HG03342 (cell line): ENCODE data around the gene KCNK5.

Experiments used
- ATAC-seq: cut with Tn5 transposase; IDR thresholded peaks from one replicate; pipeline ENCODE4 v1.9.1; 2021; ENCODE audit warnings: mild to moderate bottlenecking, moderate library complexity; ENCODE audit not compliant: unreplicated experiment

The KCNK5 gene

DNA sequence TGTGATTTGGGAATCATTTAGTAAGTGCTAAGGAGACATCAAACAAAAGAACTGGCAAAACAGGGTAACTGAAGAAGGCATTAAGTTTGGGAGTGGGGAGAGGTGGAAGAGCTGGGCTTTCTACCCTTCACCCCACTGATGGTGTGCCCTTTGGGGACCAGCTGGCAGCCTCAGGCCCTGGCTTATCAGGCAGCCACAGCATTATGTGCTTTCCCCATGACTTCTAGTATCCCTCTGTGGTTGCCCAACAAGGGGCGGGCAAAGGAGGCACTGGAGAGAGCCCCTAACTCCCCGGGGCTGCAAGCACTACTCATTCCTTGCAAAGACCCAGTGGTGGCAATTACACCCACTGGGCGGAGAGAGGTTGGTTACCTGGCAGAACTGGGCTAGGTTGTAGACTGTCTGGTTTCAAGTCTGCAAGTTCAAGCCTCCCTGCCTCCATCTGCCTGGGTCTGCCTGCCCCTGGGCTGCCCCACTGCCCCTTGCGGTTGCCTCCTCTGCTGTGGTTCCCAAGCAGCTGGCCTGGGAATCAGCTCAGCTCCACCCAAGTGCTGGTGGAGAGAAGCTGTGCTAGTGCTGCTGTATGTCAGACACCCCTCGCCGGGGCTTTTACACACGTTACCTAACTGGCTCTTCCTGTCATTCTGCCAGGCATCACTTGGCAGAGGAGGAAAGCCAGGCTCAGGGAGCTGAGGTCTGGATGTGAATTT is 29.9 kb downstream of the KCNK5 start:
- no peak for ATAC-seq

DNA sequence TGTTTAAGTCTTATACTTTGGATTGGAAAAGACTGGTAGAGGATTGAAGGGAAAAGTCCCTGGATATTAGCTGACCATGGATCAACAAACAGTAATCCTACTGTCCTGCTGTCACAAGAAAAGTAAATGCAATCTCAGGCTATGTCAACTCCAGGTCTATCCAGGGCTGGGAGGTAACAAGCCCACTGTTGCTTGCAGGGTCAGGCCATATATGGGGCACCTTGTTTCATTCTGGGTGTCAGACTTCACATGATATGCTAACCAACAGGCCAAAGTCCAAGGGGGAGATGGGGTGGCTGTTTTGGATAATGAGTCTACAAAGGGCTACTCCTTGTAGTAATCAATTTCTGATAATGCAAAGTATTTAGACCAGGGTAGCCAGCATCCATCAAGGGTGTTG is 30.7 kb downstream of the KCNK5 start:
- ATAC-seq, result no peak

DNA sequence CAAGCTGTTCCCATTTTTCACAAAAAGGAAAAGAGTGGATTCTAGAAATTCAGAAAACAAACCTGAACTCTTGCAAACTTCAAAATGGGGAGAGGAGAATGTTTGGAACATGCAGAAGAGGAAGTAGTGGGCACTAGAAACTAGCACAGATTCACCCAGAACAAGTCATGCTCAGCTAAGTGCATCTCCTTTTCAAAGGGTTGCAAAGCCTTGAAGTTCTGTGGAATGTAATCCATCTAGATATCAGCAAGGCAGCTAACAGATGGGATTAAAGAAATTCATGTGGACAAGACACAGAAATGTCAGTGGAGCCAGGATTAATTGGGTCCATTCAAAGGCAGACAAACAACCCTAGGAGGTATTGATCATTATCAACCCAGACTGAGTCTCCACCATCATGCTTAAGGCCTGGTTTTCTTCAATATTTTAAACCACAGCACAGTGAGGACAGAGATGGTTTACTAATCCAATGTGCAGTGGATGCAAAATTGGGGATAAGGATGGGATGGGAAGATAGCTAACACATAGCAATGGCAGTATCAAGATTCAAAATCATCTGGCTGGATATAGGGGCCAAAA is 31.3 kb downstream of the KCNK5 start:
- ATAC-seq, result no peak

DNA sequence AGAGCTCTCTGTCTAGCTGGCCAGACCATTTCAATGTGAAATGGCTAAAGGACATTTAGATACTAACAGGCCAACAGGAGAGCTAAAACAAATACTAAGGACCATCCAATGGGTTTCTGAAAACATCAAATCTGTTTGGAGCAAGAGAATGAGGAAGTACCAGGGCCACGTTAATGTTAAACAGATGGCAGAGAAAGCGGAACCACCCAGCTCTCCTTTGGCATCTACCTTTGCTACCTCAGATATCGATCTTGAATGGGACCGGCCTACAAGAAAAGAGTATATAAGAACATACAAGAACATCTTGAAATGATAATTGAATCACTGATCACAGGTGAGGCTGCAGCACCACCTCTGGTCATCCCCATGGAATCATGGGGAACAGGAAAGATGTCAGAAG is 31.8 kb downstream of the KCNK5 start:
- no peak for ATAC-seq

DNA sequence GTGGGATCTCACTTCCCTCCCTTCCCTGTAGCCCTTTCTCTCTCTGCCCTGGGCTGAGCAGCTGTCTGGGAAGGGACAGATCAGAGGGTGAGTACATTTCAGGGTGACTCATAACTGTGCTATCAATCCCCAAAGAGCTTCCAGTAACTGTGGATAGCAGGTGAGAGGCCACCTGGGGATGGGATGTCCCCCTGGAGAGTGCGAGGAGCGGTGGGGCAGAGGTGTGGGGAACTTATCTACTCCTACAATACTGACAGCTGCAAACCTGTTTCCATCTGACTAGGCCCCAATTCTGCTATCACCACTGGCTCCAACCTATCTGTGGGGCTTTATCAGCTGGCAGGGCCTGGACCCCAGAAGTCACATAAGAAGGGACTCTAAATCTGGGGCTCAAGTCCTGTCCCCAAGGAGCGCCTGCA is 32.6 kb downstream of the KCNK5 start:
- no peak for ATAC-seq

DNA sequence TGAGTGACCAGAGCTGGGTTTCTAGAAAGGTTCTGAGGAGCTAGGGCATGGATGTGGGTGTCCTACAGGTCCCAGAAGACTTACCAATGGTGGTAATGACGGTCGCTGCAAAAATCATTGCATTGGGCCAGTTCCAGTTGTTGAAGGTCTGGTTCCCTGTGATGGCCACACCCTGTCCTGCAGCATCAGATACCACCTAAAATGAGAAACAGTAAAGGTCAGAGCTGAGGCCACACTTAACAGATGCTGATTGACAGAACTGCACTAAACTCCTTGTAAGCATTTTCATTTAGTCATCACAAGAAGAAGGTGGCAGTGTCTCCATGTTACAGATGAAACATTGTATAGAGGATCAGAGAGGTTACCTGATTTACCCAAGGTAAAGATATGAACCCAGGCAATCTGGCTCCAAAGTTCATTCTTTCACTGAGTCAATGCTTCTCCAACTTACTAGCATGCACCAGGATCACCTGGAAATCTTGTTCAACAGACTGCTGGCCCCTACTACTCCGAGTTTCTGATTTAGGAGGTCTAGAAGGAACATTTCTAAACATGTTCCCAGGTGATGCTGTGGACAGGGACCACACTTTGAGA is 33.4 kb downstream of the KCNK5 start:
- ATAC-seq, result no peak

DNA sequence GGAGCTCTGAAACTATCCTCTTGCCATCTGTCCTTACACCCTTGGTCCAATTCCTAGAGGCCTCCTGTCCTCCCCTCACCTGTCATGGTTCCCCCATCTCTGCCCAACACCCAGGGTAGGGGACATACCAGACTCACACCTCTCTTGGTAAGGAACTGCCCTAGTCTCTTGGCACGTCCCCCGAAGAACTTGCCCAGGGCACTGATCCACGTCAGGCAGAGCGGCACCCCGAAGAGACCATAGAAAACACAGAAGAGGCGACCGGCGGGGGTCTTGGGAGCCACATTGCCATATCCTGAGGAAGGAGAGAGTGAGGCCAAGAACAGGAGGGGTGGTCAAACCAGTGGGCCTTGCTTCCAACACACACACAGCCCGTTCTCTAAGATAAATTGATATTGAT is 34.8 kb downstream of the KCNK5 start:
- ATAC-seq, result no peak

DNA sequence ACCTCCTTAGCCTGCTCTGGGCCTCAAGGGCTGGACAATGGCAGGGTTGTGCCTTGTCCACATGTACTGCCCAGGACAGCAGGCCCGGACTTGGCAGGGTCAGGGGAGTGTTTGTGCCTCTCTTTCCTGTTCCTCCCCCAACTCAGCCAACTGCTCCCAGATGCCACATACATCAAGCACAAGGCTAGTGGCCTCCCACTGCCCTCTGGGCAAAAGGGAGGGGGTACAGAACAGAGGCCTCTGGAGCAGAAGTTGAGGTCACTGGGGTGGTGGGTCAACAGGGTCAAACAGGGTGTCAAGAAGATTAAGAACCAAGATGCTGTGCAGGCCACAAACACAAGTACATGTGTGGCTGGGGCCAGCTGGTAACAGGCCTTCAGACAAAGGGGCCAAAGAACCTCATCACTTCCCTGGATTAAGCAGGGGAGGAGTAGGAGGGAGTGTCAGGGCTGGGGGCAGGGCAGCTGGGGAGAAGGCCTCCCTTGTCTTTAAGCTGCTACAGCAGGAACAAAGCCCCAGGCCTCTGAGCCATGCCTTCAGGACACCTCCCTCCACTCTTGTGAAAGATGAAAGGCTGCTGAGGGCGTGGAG is 36.0 kb downstream of the KCNK5 start:
- no peak for ATAC-seq

DNA sequence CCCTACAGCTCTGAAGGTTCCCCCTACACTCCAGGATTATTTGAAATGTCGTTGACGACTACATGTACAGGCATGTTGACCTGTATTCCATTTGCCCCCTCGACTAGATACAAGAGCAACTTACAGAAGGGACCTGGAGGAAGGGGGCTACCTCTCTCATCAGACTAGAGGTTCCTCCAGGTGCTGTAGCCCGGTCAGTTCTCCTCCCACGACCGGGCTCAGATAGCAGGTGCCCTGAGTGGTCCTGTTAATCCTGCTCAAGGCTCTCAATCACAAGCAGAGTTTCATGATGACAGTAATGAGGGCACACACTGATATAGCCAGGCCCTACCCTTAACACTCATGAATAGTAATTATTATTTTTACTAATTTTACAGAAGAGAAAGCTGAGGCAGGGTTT is 36.5 kb downstream of the KCNK5 start:
- ATAC-seq, result no peak

DNA sequence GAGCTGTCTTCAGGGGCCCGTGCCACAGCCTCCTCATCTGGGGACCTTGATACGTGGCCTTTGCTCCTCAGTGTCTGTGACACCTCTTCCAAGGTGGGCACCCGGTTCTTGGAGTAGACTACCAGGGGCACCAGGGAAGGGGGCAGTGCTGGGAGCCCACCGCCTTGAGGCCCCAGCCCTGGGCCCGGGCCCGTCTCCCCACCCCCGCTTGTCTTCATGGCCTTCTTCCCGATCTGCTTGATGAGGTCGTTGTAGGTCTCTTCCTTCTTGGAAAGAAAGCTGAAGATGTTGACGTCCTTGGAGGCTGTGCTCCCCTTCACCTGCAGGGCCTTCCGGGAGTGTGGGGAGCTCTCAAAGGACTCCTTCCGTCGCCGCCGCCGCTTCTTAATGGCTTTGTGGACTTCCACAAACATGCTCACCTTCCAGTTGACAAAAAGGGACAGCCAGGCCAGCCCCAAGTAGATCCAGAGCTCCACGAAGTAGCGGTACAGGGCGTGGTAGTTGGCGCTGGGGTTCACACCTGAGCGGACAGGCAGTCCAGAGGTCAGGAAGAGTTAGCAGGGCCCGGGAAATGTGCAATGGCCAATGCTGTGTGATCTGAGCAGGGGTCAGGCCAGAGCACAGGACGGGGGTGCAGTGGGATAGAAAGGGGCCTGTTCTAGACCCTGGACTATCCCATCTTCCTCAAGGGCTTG is 37.9 kb downstream of the KCNK5 start:
- no peak for ATAC-seq

DNA sequence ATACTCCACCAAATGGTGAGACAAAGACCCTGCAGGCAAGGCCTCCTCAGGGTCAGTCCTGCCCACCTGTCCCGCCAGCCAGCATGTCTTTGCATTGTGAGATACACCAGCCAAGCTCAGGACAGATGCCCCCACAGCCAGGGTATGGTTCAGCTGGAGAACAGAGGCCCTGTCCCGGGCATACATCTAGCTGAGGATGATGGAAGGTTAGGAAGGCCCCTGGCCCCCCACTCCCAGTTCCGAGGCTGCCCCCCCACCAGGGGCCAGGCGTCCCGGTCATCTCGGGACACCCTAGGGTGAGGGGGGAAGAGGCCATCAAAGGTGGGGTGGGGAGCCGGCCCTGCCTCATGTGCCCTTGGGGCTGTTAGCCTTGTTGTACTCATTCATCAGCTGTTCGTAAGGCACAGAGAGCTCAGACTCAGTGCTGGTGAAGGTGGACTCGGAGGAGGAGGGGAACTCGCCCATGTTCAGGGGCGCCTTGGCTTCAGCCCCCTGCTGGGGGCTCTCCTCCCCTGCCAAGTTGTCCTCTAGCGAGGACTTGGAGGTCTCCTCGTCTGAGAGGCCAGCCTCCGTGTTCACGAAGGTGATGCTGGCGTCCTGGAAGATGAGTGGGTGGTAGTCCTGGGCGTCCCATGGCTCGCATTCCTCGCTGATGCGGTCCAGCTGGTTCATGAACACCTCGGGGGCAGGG is 38.6 kb downstream of the KCNK5 start:
- no peak for ATAC-seq

DNA sequence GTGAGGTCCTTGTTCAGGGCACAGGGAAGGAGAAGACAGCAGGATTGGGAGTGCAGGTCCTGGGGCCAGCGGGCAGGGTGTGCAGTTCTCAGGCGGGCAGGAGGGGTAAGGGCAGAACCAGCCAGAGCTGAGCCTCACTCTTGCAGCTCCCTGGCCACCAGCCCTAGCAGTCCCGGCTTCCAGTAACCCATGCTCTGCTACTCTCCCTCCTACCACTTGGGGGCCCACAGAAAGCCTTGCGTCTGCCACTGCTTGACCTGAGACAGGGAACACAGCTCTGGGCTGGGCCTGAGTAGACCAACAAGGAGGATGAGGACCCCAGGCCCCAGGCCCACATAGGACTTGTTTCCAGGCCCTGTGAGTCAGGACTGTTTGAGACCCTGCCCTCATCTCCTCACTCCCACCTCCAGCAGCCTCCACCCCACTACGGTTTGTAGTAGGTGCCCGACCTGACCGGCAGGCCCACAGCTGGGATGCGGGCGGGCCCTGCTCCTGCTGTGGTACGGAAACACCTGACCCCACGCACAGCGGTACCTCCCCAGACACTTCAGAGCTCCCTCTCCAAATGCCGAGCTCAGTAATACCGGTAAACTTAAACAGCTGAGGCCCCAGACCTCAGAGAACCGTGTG is 39.2 kb downstream of the KCNK5 start:
- ATAC-seq, result no peak

DNA sequence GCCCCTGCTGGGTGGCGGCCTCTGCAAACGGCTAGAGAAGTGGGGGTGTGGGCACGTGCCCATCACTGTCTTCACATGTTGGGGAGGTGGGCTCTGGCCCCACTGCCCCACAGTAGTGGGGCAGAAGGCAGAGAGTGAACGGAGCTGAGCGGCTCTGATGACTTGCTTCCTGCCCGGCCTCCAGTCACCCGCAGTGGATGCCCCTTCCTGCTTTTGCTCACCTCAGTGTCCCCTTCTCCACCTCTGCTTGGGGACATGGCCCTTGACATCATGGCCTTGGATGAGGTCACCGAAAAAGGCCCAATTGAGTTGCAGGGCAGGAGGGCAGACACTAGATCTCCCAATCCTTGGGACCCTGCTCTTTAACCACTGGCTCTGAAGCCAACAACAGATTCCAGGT is 40.1 kb downstream of the KCNK5 start:
- ATAC-seq, result no peak

DNA sequence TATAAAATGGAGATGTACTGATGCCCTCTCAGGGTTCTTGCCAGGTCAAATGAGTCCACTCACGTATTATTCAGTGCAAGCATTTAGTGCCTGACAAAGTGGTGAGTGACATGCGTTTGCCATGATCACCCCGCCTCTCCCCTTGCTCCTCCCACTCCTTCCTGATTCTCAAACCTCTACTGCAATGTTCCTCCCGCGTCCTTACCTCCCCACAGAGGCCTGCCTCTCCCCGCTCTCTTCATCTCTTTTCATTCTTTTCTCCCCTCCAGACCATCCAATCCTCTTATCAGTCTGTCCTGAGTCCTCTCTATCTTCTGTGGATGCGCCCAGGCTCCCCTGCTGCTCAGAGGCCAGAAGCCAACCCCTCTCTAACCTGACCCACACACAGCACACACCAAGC is 40.7 kb downstream of the KCNK5 start:
- ATAC-seq, result no peak

DNA sequence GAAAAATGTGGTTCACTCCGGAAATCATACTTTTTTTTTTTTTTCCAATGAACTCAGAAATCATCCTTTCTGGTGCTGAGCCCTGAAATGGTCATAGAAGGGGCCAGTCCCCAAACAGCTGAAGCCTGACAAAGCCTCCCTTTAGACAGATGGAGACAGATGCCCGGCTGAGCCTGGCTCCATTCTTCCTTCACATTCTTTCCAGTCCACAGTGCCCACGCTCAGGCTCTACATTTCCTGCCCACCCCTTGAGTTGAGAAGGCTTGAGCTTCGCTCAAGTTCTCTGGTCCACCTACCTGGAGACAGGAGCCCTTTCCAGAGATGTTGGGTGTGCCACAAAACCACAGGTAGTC is 41.2 kb downstream of the KCNK5 start:
- no peak for ATAC-seq

DNA sequence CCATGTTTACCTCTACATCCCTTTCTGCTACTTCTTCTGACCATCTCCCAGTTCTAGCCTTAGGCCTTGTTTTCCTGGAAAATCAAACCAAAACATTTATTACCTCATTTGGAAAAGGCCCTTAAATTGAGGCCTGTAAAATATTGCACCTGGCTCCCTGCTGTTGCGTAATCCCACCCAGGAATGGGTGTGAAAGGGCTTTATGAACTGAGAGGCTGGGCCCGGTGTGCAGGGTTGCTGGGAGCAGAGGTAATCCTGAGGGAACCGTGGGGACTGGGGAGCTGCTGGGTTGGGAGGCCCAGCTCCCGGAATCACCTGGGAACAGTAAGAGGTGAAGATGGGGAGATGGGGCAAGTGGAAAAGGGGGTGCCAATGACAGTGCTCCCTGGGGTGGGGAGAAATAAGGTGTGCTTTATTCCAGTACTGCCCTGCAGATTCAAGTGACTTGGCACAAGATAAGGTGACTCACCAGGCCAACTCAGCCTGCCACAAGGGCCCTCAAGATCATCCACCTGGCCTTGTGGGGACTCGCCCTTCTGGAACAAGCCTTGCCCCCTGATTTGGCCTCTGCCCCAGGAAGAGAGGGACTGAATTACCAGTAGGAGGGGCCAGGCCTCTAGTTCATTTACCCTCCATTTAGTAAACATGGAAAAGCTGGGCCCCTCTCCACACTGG is 44.2 kb downstream of the KCNK5 start:
- ATAC-seq, result no peak

DNA sequence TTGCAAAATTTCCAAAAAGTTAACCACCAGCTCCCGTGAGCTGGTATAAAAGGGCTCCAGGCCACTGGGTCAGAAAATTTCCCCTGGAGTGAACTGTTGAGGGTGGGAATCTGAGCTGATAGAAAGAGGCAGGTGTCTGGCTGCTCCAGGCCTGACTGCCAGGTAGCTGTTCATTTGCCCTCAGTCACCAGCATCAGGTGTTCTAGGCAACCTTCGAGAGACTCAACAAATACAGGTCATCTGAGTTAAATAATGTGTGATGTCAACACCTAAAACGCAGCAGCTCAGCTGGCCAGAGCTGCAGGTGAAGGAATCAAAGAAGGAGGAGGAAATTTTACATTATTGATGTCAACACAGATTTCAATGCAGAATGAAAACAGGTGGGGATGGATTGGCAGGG is 46.7 kb downstream of the KCNK5 start:
- no peak for ATAC-seq

DNA sequence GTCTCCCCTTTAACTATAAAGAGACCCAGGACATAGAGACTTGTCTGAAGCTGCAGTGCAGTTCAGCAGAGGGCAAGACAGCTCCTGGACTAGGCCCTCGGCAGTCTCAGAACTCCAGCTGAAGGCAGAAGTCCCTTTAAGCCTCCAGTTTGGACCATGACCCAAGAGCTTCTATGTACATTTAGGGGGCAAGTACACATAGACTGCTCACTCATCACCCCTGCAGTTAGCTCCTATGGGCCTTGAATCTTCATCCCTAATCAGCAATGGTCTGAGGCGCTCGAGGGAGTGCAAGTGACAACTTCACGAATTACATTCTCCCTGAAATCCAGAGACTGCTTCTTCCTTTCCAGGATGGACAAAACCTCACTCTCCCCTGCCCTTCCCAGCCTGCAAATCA is 47.4 kb downstream of the KCNK5 start:
- ATAC-seq, result no peak

DNA sequence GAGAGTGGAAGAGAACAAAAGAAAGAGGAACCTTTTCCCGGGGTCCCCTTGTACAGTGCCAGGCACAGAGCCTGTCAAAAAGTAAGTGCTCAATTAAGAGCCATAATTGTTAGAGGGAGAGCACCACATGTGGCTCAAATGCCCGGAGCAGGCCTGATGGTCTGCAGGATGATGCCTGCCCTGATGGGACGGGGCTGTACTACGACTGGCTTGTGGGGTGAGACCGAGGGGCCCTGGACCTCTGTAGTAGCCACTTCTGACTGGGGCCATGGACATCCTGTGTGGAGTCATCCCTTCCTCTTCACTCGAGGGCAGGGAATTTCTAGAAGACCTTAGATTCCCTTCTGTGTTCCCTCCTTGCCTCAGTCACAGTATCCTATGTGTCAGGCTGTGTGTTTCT is 47.9 kb downstream of the KCNK5 start:
- no peak for ATAC-seq

DNA sequence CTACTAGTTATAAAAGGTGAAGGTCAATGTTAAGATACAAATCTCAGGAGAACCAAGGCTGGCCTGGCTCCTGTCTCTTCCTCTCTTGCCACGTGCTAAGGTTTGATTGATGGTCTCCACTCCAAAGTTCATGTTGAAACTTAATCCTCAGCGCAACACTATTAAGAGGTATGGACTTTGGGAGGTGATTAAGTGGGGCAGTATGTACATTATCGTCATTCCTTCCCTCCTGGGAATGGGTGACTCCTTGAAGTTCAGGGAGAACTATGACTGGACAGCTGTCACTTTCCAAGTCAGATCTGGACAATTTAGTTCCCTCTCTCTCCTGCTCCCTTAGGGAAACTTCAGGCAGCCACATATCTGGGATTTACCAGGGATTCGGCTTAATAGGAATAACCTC is 50.5 kb downstream of the KCNK5 start:
- ATAC-seq, result no peak
